ENCODE results near the gene NELL1. TPM values are rescaled to one million over a fixed set of nuclear protein-coding genes. Genes with fewer than 3 reads are reported as not detected.

The NELL1 gene
- total RNA-seq, 6 donors from 2014 or later, result 0.26 TPM; not detected in 5

DNA sequence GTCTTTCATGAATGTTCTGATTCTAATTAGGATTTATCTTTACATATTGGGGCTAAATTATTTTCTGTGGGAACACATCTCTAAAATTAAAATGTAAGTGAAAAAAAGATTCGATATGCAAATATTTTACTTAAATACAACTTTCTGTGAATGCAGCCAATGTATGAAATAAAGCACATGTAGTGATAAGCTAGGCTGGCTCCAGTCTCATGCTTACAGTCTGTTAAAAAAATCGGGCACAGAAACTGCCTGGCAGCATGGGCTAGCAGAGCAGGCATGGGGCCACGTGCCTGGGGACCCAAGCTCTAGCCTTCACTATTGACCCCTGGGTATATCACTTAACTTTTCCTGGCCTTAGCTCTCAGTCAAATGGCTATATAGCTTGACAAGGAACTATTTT, 46.5 kb downstream of the NELL1 start:
- ATAC-seq (ENCODE audit: low FRiP score in 2 of 2) (no peak), DNase-seq (no peak)
- Histone ChIP-seq H3K27ac (no peak overlapping the region), H3K4me3 (no peak overlapping the region), H3K36me3 (no peaks in the 10 kb centered on the region), H3K27me3 (no peaks in the 10 kb centered on the region), H3K9me3 (no peaks in the 10 kb centered on the region), H3K4me1 (no peaks in the 10 kb centered on the region)
- TF ChIP-seq CTCF (IDR thresholded peaks at IDR 0.05) (no peak), EP300 (IDR thresholded peaks at IDR 0.05) (no peak), POLR2A (IDR thresholded peaks at IDR 0.05) (no peak), POLR2AphosphoS5 (IDR thresholded peaks at IDR 0.05) (no peak)
- WGBS, 2 donors, result 69 to 81% methylated on average over 3 of the region's 3 CpGs

- WGBS, 2 donors, result 62 to 70% methylated on average over 2 of the region's 2 CpGs
- DNase-seq (no peak), ATAC-seq (ENCODE audit: low FRiP score in 2 of 2) (no peak)
- no peak for TF ChIP-seq CTCF (IDR thresholded peaks at IDR 0.05)
- TF ChIP-seq POLR2AphosphoS5 (IDR thresholded peaks at IDR 0.05), result no peak
- TF ChIP-seq EP300 (IDR thresholded peaks at IDR 0.05), result no peak
- TF ChIP-seq POLR2A (IDR thresholded peaks at IDR 0.05), result no peak
- no peaks in the 10 kb centered on the region for H3K36me3 ChIP-seq
- no peaks in the 10 kb centered on the region for H3K9me3 ChIP-seq
- H3K4me1 ChIP-seq, result no peaks in the 10 kb centered on the region
- no peak overlapping the region for H3K27ac ChIP-seq
- H3K4me3 ChIP-seq, result no peak overlapping the region
- no peaks in the 10 kb centered on the region for H3K27me3 ChIP-seq
These were observed 50.4 kb downstream of the NELL1 start for GRCh38 chr11:20719821-20720220.

- Histone ChIP-seq H3K27ac (no peak overlapping the region), H3K27me3 (no peaks in the 10 kb centered on the region), H3K36me3 (no peaks in the 10 kb centered on the region), H3K4me3 (no peak overlapping the region), H3K9me3 (peaks cover 0 to 3% (median 0%) of the 10 kb centered on the region in 4 donors), H3K4me1 (no peaks in the 10 kb centered on the region)
- WGBS, 2 donors, result 50% methylated on average over 1 of the region's 1 CpG; no CpG with 5 or more reads in 1 of the 2 donors
- DNase-seq (no peak), ATAC-seq (ENCODE audit: low FRiP score in 2 of 2) (no peak)
- TF ChIP-seq CTCF (IDR thresholded peaks at IDR 0.05) (no peak), EP300 (IDR thresholded peaks at IDR 0.05) (no peak), POLR2AphosphoS5 (IDR thresholded peaks at IDR 0.05) (no peak), POLR2A (IDR thresholded peaks at IDR 0.05) (no peak)
These were observed 54.0 kb downstream of the NELL1 start for GRCh38 chr11:20723366-20723765.

GRCh38 chr11:20729597-20730105, 60.3 kb downstream of the NELL1 start:
- no peak overlapping the region for H3K4me3 ChIP-seq
- no peaks in the 10 kb centered on the region for H3K27me3 ChIP-seq
- no peak for DNase-seq
- peaks cover 0 to 3% (median 0%) of the 10 kb centered on the region in 4 donors for H3K9me3 ChIP-seq
- no peak for TF ChIP-seq EP300 (IDR thresholded peaks at IDR 0.05)
- TF ChIP-seq POLR2A (IDR thresholded peaks at IDR 0.05), result no peak
- no peak for TF ChIP-seq CTCF (IDR thresholded peaks at IDR 0.05)
- no peak for TF ChIP-seq POLR2AphosphoS5 (IDR thresholded peaks at IDR 0.05)
- H3K27ac ChIP-seq, result no peak overlapping the region
- H3K4me1 ChIP-seq, result no peaks in the 10 kb centered on the region
- WGBS, 2 donors, result 67 to 79% methylated on average over 4 of the region's 4 CpGs
- no peak for ATAC-seq (ENCODE audit: low FRiP score in 2 of 2)
- no peaks in the 10 kb centered on the region for H3K36me3 ChIP-seq

DNA sequence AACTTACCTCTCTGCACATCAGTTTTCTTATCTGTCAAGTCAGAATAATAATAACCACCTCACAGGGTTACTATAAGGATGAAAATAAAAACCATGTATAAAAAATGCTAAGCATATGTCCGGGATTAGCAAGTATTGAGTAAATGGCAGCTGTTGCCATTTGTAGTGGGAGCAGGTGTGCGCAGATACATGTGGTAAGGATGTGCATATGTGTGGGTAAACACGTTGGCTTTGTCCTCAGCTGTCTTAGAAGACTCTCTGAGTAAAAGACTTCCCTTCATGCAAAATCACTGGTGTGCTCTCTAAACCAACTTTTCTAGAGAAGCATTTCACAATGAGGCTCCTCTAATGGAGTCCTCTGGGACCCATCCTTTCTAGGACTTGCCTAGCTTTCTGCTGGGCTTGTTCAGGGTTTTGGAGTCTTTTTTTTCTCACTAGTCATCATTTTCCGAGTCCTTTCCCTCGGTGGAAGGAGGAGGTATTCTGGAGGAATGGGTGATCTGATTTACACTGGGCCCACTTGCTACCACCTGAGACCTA, 62.4 kb downstream of the NELL1 start:
- H3K9me3 ChIP-seq, result no peaks in the 10 kb centered on the region
- H3K4me1 ChIP-seq, result no peaks in the 10 kb centered on the region
- no peak overlapping the region for H3K27ac ChIP-seq
- no peak for TF ChIP-seq POLR2AphosphoS5 (IDR thresholded peaks at IDR 0.05)
- TF ChIP-seq POLR2A (IDR thresholded peaks at IDR 0.05), result no peak
- no peak for TF ChIP-seq EP300 (IDR thresholded peaks at IDR 0.05)
- TF ChIP-seq CTCF (IDR thresholded peaks at IDR 0.05), result no peak
- no peak for DNase-seq
- H3K36me3 ChIP-seq, result no peaks in the 10 kb centered on the region
- H3K27me3 ChIP-seq, result no peaks in the 10 kb centered on the region
- H3K4me3 ChIP-seq, result no peak overlapping the region
- ATAC-seq (ENCODE audit: low FRiP score in 2 of 2), result no peak
- WGBS, 2 donors, result 77 to 83% methylated on average over 5 of the region's 5 CpGs

Data from upper lobe of left lung (tissue), 6 donors.